Skeletal muscle tissue (tissue), 1 donor: ENCODE results near the gene KRT6B. TPM values are rescaled to one million over a fixed set of nuclear protein-coding genes. Genes with fewer than 3 reads are reported as not detected.

Source experiments
- total RNA-seq: library from RNA; depleted of rRNA; stranded (reverse); fragments of >200 nt; gene quantifications from one replicate; pipeline ENCODE4 v1.2.3, GENCODE V29; 2014

The KRT6B gene
- total RNA-seq, 1 donor from 2014 or later, result not detected

Other genes starting within 250 kb of the KRT6B start
- gene KRT7, start 218.9 kb downstream of the KRT6B start, total RNA-seq, result not detected
- gene KRT86, start 177.5 kb downstream of the KRT6B start, total RNA-seq, result 0.52 TPM
- not detected for gene KRT81, start 160.6 kb downstream of the KRT6B start, total RNA-seq
- not detected for gene KRT83, start 130.7 kb downstream of the KRT6B start, total RNA-seq
- gene KRT85, start 84.7 kb downstream of the KRT6B start, total RNA-seq, result 0.52 TPM
- not detected for gene KRT84, start 66.5 kb downstream of the KRT6B start, total RNA-seq
- gene KRT82, start 45.8 kb downstream of the KRT6B start, total RNA-seq, result not detected
- not detected for gene KRT75, start 17.8 kb downstream of the KRT6B start, total RNA-seq
- not detected for gene KRT6C, start 21.7 kb upstream of the KRT6B start, total RNA-seq
- 1.6 TPM for gene KRT6A, start 41.1 kb upstream of the KRT6B start, total RNA-seq
- 1.6 TPM for gene KRT5, start 68.2 kb upstream of the KRT6B start, total RNA-seq
- gene KRT71, start 101.0 kb upstream of the KRT6B start, total RNA-seq, result not detected
- gene KRT74, start 121.7 kb upstream of the KRT6B start, total RNA-seq, result not detected
- not detected for gene KRT72, start 149.3 kb upstream of the KRT6B start, total RNA-seq
- gene KRT73, start 166.4 kb upstream of the KRT6B start, total RNA-seq, result under 0.01 TPM
- gene KRT2, start 200.1 kb upstream of the KRT6B start, total RNA-seq, result not detected
- 2.1 TPM for gene KRT1, start 228.3 kb upstream of the KRT6B start, total RNA-seq